ENCODE measurements around the gene SNX25. TPM values are rescaled to one million over a fixed set of nuclear protein-coding genes. Genes with fewer than 3 reads are reported as not detected.

The SNX25 gene
- total and polyA plus RNA-seq, 2 of the 13 experiments (the other 11 are each of a cell fraction or from before 2014, with no cell fraction given): 23.4 to 23.5 TPM

DNA sequence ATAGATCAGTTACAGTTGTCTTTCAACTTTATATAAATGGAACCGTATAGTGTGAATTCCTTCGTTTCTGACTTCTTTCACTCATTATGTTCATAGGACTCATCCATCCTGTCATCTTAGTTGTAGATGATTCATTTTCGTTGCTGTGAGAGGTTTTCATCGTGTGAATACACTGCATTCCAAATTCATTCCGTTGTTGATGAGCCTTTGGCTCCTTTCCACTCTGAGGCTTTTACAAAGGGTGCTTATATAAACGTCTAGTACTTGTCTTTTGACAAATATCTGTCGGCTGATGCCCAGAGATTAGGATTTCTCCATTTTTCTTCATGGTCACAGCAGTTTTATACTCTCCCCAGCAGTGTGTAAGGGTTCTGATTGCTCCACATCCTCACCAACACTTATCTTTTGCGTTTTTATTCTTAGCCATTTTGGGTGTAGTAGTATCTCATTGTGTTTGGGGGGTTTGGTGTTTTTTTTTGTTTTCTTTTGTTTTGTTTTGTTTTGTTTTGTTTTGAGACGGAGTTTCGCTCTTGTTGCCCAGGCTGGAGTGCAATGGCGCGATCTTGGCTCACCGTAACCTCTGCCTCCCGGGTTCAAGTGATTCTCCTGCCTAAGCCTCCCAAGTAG lies 137.7 kb downstream of the SNX25 start:
- WGBS (ENCODE audit: low lambda C conversion rate): 97% methylated on average over 14 of the region's 14 CpGs
- BruUV-seq (replicated peaks): no TSS peak
- CTCF ChIA-PET (ENCODE audit: low intra/inter-chr PET ratio, low total read pairs): no interaction called here
- no peak overlapping the region for H3K4me3 ChIP-seq (replicated peaks in 1 of 3; ENCODE audit: insufficient read depth in 1 of 3, low read depth in 2 of 3, low read length in 3 of 3)
- TF ChIP-seq, protein P1, sequence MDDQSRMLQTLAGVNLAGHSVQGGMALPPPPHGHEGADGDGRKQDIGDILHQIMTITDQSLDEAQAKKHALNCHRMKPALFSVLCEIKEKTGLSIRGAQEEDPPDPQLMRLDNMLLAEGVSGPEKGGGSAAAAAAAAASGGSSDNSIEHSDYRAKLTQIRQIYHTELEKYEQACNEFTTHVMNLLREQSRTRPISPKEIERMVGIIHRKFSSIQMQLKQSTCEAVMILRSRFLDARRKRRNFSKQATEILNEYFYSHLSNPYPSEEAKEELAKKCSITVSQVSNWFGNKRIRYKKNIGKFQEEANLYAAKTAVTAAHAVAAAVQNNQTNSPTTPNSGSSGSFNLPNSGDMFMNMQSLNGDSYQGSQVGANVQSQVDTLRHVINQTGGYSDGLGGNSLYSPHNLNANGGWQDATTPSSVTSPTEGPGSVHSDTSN (CRISPR knock-in tag; IDR thresholded peaks at IDR 0.05; ENCODE audit: borderline replicate concordance): no peak
- TF ChIP-seq ZNF7 (CRISPR knock-in tag; IDR thresholded peaks at IDR 0.05): peak; percentile 64; the same call in 1 of the 2 replicates
- H3K4me2 ChIP-seq (ENCODE audit: low read depth, low read length): no peak overlapping the region
- DNase-seq (ENCODE audit: low spot score) (no peak), FAIRE-seq (no peak), ATAC-seq (no peak)
- intact Hi-C loops (cut with micrococcal nuclease; ENCODE audit: unreplicated experiment) (no loop called here), in situ Hi-C loops (cut with HindIII; ENCODE audit: extremely low pct_ligation_motif_present, low pct_unique_long_range_greater_than_20kb) (no loop called here)
- POLR2A ChIA-PET: no interaction called here
- no peaks in the 10 kb centered on the region for H3K4me1 ChIP-seq (ENCODE audit: insufficient read depth, low read length)
- H4K20me1 ChIP-seq (ENCODE audit: insufficient read depth, low read length): no peaks in the 10 kb centered on the region
- no peaks in the 10 kb centered on the region for H3K27me3 ChIP-seq (ENCODE audit: control insufficient read depth in 1 of 2, insufficient read depth in 2 of 2, low read length in 2 of 2)
- no peak overlapping the region for H3K27ac ChIP-seq (ENCODE audit: extremely low read length, insufficient read depth, low read length)
- no peaks in the 10 kb centered on the region for H3K79me2 ChIP-seq (ENCODE audit: insufficient read depth, low read length)
- H3K9ac ChIP-seq (ENCODE audit: insufficient read depth, low read depth, low read length): no peak overlapping the region
- peaks cover 20 to 50% of the 10 kb centered on the region in 2 experiments for H3K36me3 ChIP-seq (replicated peaks in 1 of 2; ENCODE audit: control insufficient read depth in 1 of 2, insufficient read depth in 2 of 2, low read length in 2 of 2)
- no peaks in the 10 kb centered on the region for H3K9me3 ChIP-seq (ENCODE audit: low read length)
- H2AFZ ChIP-seq (ENCODE audit: low read length): no peak overlapping the region

DNA sequence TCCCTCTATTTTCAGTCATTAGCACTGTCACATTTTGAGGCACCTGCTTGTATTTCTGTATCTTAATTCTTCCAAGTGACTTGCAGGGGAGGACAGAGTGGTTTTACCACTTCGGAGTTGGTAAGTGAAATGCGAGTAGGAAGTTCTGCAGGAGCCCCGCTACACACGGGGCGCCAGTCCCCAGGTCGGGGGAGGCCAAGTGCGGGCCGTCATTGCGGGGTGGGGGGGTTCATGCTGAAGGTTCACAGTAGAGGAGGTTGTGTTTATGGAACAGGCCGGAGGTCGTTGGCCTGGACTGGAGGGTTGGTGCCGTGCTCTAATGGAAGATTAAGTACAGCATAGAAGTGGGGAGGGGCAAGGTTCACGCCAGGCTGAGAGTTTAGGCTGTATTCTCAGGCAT lies 142.3 kb downstream of the SNX25 start:
- no peak overlapping the region for H3K27ac ChIP-seq (ENCODE audit: extremely low read length, insufficient read depth, low read length)
- H3K4me1 ChIP-seq (ENCODE audit: insufficient read depth, low read length): no peaks in the 10 kb centered on the region
- ChIA-PET CTCF (ENCODE audit: low intra/inter-chr PET ratio, low total read pairs) (no interaction called here), POLR2A (no interaction called here)
- H3K9ac ChIP-seq (ENCODE audit: insufficient read depth, low read depth, low read length): no peak overlapping the region
- 91% methylated on average over 13 of the region's 13 CpGs for WGBS (ENCODE audit: low lambda C conversion rate)
- H3K4me2 ChIP-seq (ENCODE audit: low read depth, low read length): no peak overlapping the region
- no peak for ATAC-seq
- in situ Hi-C loops (cut with HindIII; ENCODE audit: extremely low pct_ligation_motif_present, low pct_unique_long_range_greater_than_20kb) (no loop called here), intact Hi-C loops (cut with micrococcal nuclease; ENCODE audit: unreplicated experiment) (no loop called here)
- peaks cover 20 to 41% of the 10 kb centered on the region in 2 experiments; a peak in 4 of 5 replicates for H3K36me3 ChIP-seq (replicated peaks in 1 of 2; ENCODE audit: control insufficient read depth in 1 of 2, insufficient read depth in 2 of 2, low read length in 2 of 2)
- H3K27me3 ChIP-seq (ENCODE audit: control insufficient read depth in 1 of 2, insufficient read depth in 2 of 2, low read length in 2 of 2): no peaks in the 10 kb centered on the region
- no peaks in the 10 kb centered on the region for H3K9me3 ChIP-seq (ENCODE audit: low read length)
- no peak overlapping the region for H3K4me3 ChIP-seq (replicated peaks in 1 of 3; ENCODE audit: insufficient read depth in 1 of 3, low read depth in 2 of 3, low read length in 3 of 3)
- H2AFZ ChIP-seq (ENCODE audit: low read length): no peak overlapping the region
- DNase-seq (ENCODE audit: low spot score): no peak
- TF ChIP-seq MIER3 (CRISPR knock-in tag; IDR thresholded peaks at IDR 0.05; ENCODE audit: borderline replicate concordance): no peak
- no peak for TF ChIP-seq RFX5 (IDR thresholded peaks at IDR 0.05; ENCODE audit: low read depth, low read length)
- TF ChIP-seq ZNF451 (CRISPR knock-in tag; IDR thresholded peaks at IDR 0.05): no peak
- no peak for TF ChIP-seq REL (CRISPR knock-in tag; conservative IDR thresholded peaks at IDR 0.05)
- TF ChIP-seq ATF1 (CRISPR knock-in tag; IDR thresholded peaks at IDR 0.05): no peak
- no peak for FAIRE-seq
- no TSS peak for BruUV-seq (replicated peaks)
- H3K79me2 ChIP-seq (ENCODE audit: insufficient read depth, low read length): no peaks in the 10 kb centered on the region
- no peaks in the 10 kb centered on the region for H4K20me1 ChIP-seq (ENCODE audit: insufficient read depth, low read length)
